Measurements from ENCODE around the gene COL19A1. TPM values are rescaled to one million over a fixed set of nuclear protein-coding genes. Genes with fewer than 3 reads are reported as not detected.

Gene COL19A1
- total and polyA plus RNA-seq, 9 of the 15 experiments (the other 6 are each of a cell fraction or from before 2014, with no cell fraction given): not detected

DNA sequence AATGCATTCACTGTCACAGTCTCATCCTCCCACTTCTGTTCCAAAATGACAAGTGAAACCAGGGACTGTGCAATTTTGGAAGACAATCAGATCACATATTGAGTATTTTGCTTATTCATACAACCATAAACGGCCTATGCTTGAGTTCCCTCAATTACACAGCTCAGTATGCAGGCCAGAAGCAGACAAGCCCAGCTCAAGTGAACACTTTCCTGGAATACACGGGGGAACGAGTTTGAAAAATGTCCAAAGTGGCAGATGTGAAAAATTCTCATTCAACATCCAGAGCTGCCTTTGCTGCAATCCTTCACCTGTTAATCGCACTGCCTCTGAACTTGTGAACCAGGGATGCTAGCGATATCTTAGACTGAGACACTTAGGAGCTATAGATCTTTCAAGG, 246.4 kb downstream of the COL19A1 start (continued):
- TF ChIP-seq HBP1 (CRISPR knock-in tag; IDR thresholded peaks at IDR 0.05) (no peak), THRA (IDR thresholded peaks at IDR 0.05) (no peak), SNIP1 (IDR thresholded peaks at IDR 0.05; ENCODE audit: low read depth) (no peak), CTBP1 (IDR thresholded peaks at IDR 0.05; ENCODE audit: borderline replicate concordance) (no peak)
- TF ChIP-seq, protein P1, sequence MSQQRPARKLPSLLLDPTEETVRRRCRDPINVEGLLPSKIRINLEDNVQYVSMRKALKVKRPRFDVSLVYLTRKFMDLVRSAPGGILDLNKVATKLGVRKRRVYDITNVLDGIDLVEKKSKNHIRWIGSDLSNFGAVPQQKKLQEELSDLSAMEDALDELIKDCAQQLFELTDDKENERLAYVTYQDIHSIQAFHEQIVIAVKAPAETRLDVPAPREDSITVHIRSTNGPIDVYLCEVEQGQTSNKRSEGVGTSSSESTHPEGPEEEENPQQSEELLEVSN (IDR thresholded peaks at IDR 0.05; ENCODE audit: borderline replicate concordance in 1 of 2, extremely low read depth in 1 of 2, insufficient read depth in 1 of 2, insufficient read length in 1 of 2, low read depth in 1 of 2, low read length in 1 of 2, poor library complexity in 1 of 2, severe bottlenecking in 1 of 2): no peak

GRCh38 chr6:70113171-70113570, 246.8 kb downstream of the COL19A1 start:
- Histone ChIP-seq H3K27ac (ENCODE audit: extremely low read depth, low read depth, low read length) (no peak overlapping the region), H3K4me3 (no peak overlapping the region), H2AFZ (ENCODE audit: low read depth, low read length) (no peak overlapping the region), H3K4me1 (replicated peaks in 1 of 2; ENCODE audit: control insufficient read depth in 2 of 2, insufficient read depth in 2 of 2, low read length in 2 of 2) (no peaks in the 10 kb centered on the region), H4K20me1 (replicated peaks; ENCODE audit: control insufficient read depth, insufficient read depth, low read length) (no peaks in the 10 kb centered on the region), H3K27me3 (ENCODE audit: control insufficient read depth in 2 of 2, insufficient read depth in 2 of 2, low read length in 2 of 2) (no peaks in the 10 kb centered on the region), H3K79me2 (ENCODE audit: control insufficient read depth, insufficient read depth, low read length) (no peaks in the 10 kb centered on the region), H3K9me3 (replicated peaks; ENCODE audit: control insufficient read depth, insufficient read depth, low read depth, low read length) (no peaks in the 10 kb centered on the region), H3K9me1 (ENCODE audit: control insufficient read depth, insufficient read depth, low read length) (no peaks in the 10 kb centered on the region), H3K36me3 (ENCODE audit: control insufficient read depth, insufficient read depth, low read length) (no peaks in the 10 kb centered on the region), H3K9ac (ENCODE audit: insufficient read depth in 1 of 2, low read depth in 2 of 2, low read length in 2 of 2) (no peak overlapping the region), H3K4me2 (ENCODE audit: insufficient read depth, low read length) (no peak overlapping the region)
- ATAC-seq (no peak), DNase-seq (ENCODE audit: extremely low read depth in 1 of 4, low spot score in 3 of 4) (no peak), FAIRE-seq (no peak)
- ChIA-PET POLR2A (no interaction called here), CTCF (ENCODE audit: low intra/inter-chr PET ratio) (no interaction called here)
- in situ Hi-C loops (cut with MboI) (loop anchor here (10.0 kb wide), 1 partner anchor 368 kb away; no protein-coding TSS in a partner anchor), intact Hi-C loops (cut with micrococcal nuclease) (no loop called here)
- no TSS peak for BruUV-seq (replicated peaks)
- WGBS (ENCODE audit: insufficient coverage, low coverage, missing lambda C conversion rate): 0% methylated on average over 1 of the region's 1 CpG
- no peak for TF ChIP-seq ELF1 (tag; IDR thresholded peaks at IDR 0.05)
- no peak for TF ChIP-seq ZNF584 (CRISPR knock-in tag; IDR thresholded peaks at IDR 0.05; ENCODE audit: low read depth)
